ENCODE data around the gene CRELD1.

The CRELD1 gene

GRCh38 chr3:9980251-9980650 is 46.6 kb downstream of the CRELD1 start:
- TF ChIP-seq EZH2phosphoT487 (IDR thresholded peaks at IDR 0.05; ENCODE audit: low read length) (no peak), CTCF (IDR thresholded peaks at IDR 0.05; ENCODE audit: low read length) (no peak), EZH2 (optimal IDR thresholded peaks at IDR 0.05; ENCODE audit: low read depth, low read length) (no peak)
- Histone ChIP-seq H2AFZ (ENCODE audit: low read length) (no peak overlapping the region), H3K27me3 (replicated peaks; ENCODE audit: insufficient read depth, low read length) (no peaks in the 10 kb centered on the region), H3K36me3 (replicated peaks; ENCODE audit: insufficient read depth, low read length) (no peaks in the 10 kb centered on the region; the same call in 1 of the 2 replicates), H3K27ac (ENCODE audit: low read length) (no peak overlapping the region), H3K4me1 (ENCODE audit: low read length) (peaks cover under 1% of the 10 kb centered on the region; the same call in 1 of the 2 replicates), H3F3A (ENCODE audit: insufficient read depth, low read length) (no peaks in the 10 kb centered on the region), H3K9ac (ENCODE audit: low read length) (no peak overlapping the region), H4K20me1 (ENCODE audit: insufficient read depth, low read length) (no peaks in the 10 kb centered on the region), H3K9me2 (replicated peaks; ENCODE audit: insufficient read depth, low read length) (no peaks in the 10 kb centered on the region), H3K4me2 (ENCODE audit: low read depth, low read length) (no peak overlapping the region), H3K9me3 (replicated peaks; ENCODE audit: insufficient read depth, low read length) (no peaks in the 10 kb centered on the region), H3K79me2 (ENCODE audit: low read length) (peaks cover 36% of the 10 kb centered on the region), H3K4me3 (ENCODE audit: low read length) (no peak overlapping the region)
- DNase-seq = no peak

DNA sequence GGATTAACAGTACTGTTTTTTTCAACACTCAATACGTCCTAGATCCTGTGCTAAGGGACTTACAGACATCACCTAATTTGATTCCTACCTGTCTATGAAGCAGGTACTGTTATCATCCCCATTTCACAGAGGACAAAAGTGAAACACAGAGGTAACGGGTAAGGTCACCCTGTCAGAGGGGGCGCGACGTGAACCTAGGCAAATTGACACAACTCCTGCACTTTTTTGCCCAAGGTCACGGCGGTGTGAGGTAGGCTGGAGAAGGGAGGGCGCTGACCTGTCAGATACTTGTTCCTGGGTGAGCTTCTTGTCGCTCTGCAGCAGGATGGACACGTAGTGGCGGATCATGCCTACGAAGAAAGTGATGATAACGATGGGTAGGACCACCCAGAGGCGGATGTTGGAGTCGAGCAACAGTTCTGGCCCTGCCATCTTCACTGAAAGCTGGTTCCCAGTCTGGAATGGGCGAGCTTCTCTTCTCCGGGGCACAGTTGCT is 52.6 kb downstream of the CRELD1 start:
- H3K4me3 ChIP-seq (ENCODE audit: low read length) = peak overlapping the region; percentile 79
- 0 out of 2 replicates have a peak, but pooled peaks cover 2% of the 10 kb centered on the region for H3F3A ChIP-seq (ENCODE audit: insufficient read depth, low read length)
- no peaks in the 10 kb centered on the region for H3K9me3 ChIP-seq (replicated peaks; ENCODE audit: insufficient read depth, low read length)
- TF ChIP-seq EZH2 (optimal IDR thresholded peaks at IDR 0.05; ENCODE audit: low read depth, low read length) = no peak
- no peak for TF ChIP-seq CTCF (IDR thresholded peaks at IDR 0.05; ENCODE audit: low read length)
- no peak for TF ChIP-seq EZH2phosphoT487 (IDR thresholded peaks at IDR 0.05; ENCODE audit: low read length)
- H4K20me1 ChIP-seq (ENCODE audit: insufficient read depth, low read length) = no peaks in the 10 kb centered on the region
- peak overlapping the region; percentile 62 for H2AFZ ChIP-seq (ENCODE audit: low read length)
- DNase-seq = no peak
- no peaks in the 10 kb centered on the region for H3K27me3 ChIP-seq (replicated peaks; ENCODE audit: insufficient read depth, low read length)
- peaks cover 14% of the 10 kb centered on the region; the same call in 1 of the 2 replicates for H3K4me1 ChIP-seq (ENCODE audit: low read length)
- H3K36me3 ChIP-seq (replicated peaks; ENCODE audit: insufficient read depth, low read length) = no peaks in the 10 kb centered on the region
- H3K79me2 ChIP-seq (ENCODE audit: low read length) = peaks cover 67% of the 10 kb centered on the region
- H3K9me2 ChIP-seq (replicated peaks; ENCODE audit: insufficient read depth, low read length) = no peaks in the 10 kb centered on the region
- peak overlapping the region; percentile 72 for H3K9ac ChIP-seq (ENCODE audit: low read length)
- H3K27ac ChIP-seq (ENCODE audit: low read length) = peak overlapping the region; percentile 60; the same call in 1 of the 2 replicates
- H3K4me2 ChIP-seq (ENCODE audit: low read depth, low read length) = peak overlapping the region; percentile 82

DNA sequence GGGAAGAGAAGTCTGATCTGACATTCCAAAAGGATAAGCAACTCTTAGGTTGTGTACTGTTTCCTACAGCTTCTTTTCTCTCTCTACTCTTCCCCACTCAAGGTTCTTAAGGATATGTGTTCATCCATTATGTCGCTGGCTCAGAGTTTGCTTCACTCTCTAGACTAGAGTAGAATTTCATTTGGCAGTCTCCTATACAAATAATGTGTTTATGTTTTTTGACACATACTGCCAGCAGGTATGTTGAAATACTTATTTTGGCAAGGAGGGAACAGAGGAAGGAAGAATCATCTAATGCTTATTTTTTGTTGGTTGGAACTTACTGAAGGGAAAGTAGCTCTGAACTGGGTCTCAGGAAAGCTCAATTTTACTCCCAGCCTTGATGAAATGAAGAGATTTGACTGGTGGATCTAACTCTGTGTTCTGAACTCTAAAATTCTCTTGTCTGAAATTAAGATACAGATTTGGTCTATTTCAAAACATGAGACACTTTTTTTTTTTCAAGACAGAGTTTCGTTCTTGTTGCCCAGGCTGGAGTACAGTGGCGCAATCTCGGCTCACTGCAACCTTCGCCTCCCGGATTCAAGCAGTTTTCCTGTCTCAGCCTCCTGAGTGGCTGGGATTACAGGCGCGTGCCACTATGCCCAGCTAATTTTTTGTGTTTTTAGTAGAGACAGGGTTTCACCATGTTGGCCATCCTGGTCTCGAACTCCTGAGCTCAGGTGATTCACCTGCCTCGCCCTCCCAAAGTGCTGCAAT is 60.6 kb downstream of the CRELD1 start:
- Histone ChIP-seq H3K4me2 (ENCODE audit: low read depth, low read length) (no peak overlapping the region), H2AFZ (ENCODE audit: low read length) (no peak overlapping the region), H4K20me1 (ENCODE audit: insufficient read depth, low read length) (no peaks in the 10 kb centered on the region; the same call in 1 of the 2 replicates), H3F3A (ENCODE audit: insufficient read depth, low read length) (0 out of 2 replicates have a peak, but pooled peaks cover 3% of the 10 kb centered on the region), H3K4me3 (ENCODE audit: low read length) (no peak overlapping the region), H3K4me1 (ENCODE audit: low read length) (no peaks in the 10 kb centered on the region), H3K9me2 (replicated peaks; ENCODE audit: insufficient read depth, low read length) (no peaks in the 10 kb centered on the region), H3K9ac (ENCODE audit: low read length) (no peak overlapping the region), H3K27ac (ENCODE audit: low read length) (no peak overlapping the region), H3K36me3 (replicated peaks; ENCODE audit: insufficient read depth, low read length) (no peaks in the 10 kb centered on the region), H3K79me2 (ENCODE audit: low read length) (peaks cover 69% of the 10 kb centered on the region), H3K9me3 (replicated peaks; ENCODE audit: insufficient read depth, low read length) (no peaks in the 10 kb centered on the region), H3K27me3 (replicated peaks; ENCODE audit: insufficient read depth, low read length) (no peaks in the 10 kb centered on the region)
- no peak for DNase-seq
- TF ChIP-seq CTCF (IDR thresholded peaks at IDR 0.05; ENCODE audit: low read length) = no peak

Data from MM.1S (cell line).